Fibroblast of skin of left biceps (primary cell): Measurements from ENCODE around the gene ILK.
A peak's percentile ranks its signal among the peaks of the same experiment; 100 is the strongest.

Experiments
- DNase-seq, 2 experiments: peaks; one replicate each; pipeline ENCODE4 v3.0.0-alpha.2; 2013; ENCODE audit warnings: low read depth in 2 of 2

Gene ILK

GRCh38 chr11:6603287-6604080 is at the start of gene ILK, which contains the start of gene RRP8:
Gene ILK, plus strand, starts transcription at chr11:6603774. Its CDS starts 498 bp downstream, at chr11:6604272.
Gene RRP8, minus strand, starts transcription at chr11:6603616. Its CDS starts 114 bp downstream, at chr11:6603502.
- peak; percentile 59 to 68 for DNase-seq

- no peak for DNase-seq
Measured at GRCh38 chr11:6554828-6555706, 48.5 kb upstream of the ILK start.

GRCh38 chr11:6556139-6556949 is 47.2 kb upstream of the ILK start:
- DNase-seq = no peak

GRCh38 chr11:6557063-6557462 is 46.5 kb upstream of the ILK start:
- no peak for DNase-seq

- no peak for DNase-seq
Measured at GRCh38 chr11:6557761-6558674, 45.6 kb upstream of the ILK start.

- DNase-seq = no peak
Measured at GRCh38 chr11:6559369-6559768, 44.2 kb upstream of the ILK start.

- DNase-seq = no peak
Measured at GRCh38 chr11:6561288-6561687, 42.3 kb upstream of the ILK start.

GRCh38 chr11:6563121-6563619 is 40.4 kb upstream of the ILK start:
- no peak for DNase-seq

GRCh38 chr11:6563667-6564066 is 39.9 kb upstream of the ILK start:
- no peak for DNase-seq

GRCh38 chr11:6565325-6565724 is 38.2 kb upstream of the ILK start:
- no peak for DNase-seq

- no peak for DNase-seq
Measured at GRCh38 chr11:6565988-6566703, 37.4 kb upstream of the ILK start.

GRCh38 chr11:6566704-6567370 is 36.7 kb upstream of the ILK start:
- no peak for DNase-seq

- no peak for DNase-seq
Measured at GRCh38 chr11:6567371-6567745, 36.2 kb upstream of the ILK start.

- peak; percentile 62 to 69 for DNase-seq
Measured at GRCh38 chr11:6568191-6568918, 35.2 kb upstream of the ILK start.

GRCh38 chr11:6569706-6570105 is 33.9 kb upstream of the ILK start:
- DNase-seq = no peak

GRCh38 chr11:6570691-6571427 is 32.7 kb upstream of the ILK start:
- DNase-seq = no peak

GRCh38 chr11:6571434-6572008 is 32.1 kb upstream of the ILK start:
- no peak for DNase-seq

- DNase-seq = peak; percentile 57 to 58
Measured at GRCh38 chr11:6572215-6572614, 31.4 kb upstream of the ILK start.
